ENCODE data around the gene TMEM217.

Gene TMEM217

DNA sequence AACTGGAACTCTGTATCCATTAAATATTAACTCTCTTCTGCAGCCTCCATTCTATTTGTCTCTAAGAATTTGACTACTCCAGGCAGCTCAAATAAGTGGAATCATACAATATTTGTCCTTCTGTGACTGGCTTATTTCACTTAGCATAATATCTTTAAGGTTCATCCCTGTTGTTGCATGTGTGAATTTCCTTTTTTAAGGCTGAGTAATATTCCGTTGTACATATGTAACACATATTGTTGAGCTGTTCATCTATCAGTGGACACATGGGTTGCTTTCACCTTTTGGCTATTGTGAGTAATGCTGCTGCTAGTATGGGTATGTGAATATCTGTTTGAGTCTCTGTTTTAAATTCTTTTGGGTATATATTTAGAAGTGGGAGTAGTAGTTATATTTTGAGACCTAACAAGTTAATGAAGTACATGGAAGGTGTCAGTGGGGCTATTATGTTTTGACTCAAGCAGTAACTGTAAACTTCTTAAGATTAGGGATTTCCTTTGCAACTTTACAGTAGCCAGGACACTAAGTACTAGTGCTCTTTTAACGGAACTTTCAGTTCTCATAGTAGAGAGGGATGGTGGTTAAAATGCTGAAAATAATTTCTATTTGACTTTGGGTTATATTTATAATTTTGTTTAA, 29.7 kb upstream of the TMEM217 start:
- peaks cover 16% of the 10 kb centered on the region for H3K4me1 Mint-ChIP-seq
- ATAC-seq, result no peak
- peaks cover 85% of the 10 kb centered on the region for H3K36me3 Mint-ChIP-seq
- no peaks in the 10 kb centered on the region for H3K9me3 Mint-ChIP-seq
- H3K27ac Mint-ChIP-seq, result no peak overlapping the region
- H3K4me3 Mint-ChIP-seq, result no peak overlapping the region
- DNase-seq (ENCODE audit: low spot score in 2 of 2), result no peak

DNA sequence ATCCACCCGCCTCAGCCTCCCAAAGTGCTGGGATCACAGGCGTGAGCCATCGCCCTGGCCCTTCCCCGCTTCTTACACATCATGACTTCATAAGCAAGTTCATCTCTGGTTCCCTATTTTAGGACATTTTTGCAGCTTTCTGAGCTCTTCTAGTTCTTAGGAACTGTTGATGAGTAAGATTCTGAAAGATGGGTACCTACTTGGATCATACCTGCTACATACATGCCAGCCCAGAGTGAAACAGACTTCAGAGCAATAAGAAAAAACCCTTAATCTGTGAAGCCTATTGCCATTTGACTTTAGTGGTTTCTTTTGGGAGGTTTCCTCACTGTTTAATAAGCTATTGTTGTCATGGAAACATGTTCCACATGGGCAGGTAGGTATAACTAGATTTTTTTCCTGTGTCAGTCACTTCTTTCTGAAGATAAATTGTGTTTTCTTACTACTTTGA, 27.9 kb upstream of the TMEM217 start:
- no peak overlapping the region for H3K27ac Mint-ChIP-seq
- H3K4me3 Mint-ChIP-seq, result no peak overlapping the region
- DNase-seq (ENCODE audit: low spot score in 2 of 2) (no peak), ATAC-seq (peak; percentile 54)
- peaks cover 16% of the 10 kb centered on the region for H3K4me1 Mint-ChIP-seq
- peaks cover 77% of the 10 kb centered on the region for H3K36me3 Mint-ChIP-seq
- no peaks in the 10 kb centered on the region for H3K9me3 Mint-ChIP-seq

DNA sequence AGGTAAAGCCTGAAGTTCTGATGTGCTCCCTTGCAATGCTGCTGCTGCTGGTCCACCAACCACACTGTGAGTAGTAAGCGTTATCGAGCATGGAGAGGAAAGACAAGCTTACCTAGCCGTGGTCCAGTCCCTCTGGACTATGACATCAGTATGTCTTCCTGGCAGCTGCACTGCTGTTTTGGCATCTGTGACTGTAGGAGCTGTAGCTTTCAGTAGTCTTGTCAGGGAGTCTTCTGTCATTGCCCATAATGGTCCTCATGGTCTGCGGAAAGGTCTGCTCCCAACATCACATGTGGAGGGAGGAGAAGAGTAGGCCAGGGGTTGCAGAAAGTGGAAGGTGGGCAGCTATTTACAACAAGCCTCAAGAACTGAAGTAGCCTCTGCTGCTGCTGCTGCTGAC, 26.8 kb upstream of the TMEM217 start:
- Mint-ChIP-seq H3K27ac (no peak overlapping the region), H3K36me3 (peaks cover 66% of the 10 kb centered on the region), H3K4me3 (no peak overlapping the region), H3K9me3 (no peaks in the 10 kb centered on the region), H3K4me1 (peaks cover 9% of the 10 kb centered on the region)
- DNase-seq (ENCODE audit: low spot score in 2 of 2) (no peak), ATAC-seq (no peak)

DNA sequence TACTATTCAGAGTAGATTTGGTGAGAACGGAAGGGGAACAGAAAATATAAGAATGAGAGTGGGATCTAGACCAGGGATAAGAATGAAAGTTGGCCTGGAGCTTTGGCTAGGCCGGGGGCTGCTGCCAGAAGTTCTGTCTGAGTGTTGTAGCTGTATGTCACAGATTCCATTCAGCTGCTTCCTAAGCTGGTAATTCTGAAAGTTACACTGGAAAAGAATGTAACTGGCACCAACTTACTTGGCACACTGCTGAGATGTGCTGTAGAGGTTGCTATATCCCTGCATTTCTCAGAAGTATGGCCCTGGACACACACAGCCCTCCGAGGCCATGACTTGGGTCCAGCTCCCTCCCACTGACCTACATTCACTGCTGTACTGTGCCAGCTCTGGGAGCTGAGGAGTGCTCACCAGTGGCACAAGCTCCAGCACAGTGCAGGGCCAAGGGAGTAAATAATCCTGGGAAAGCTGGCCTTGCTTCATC, 25.8 kb upstream of the TMEM217 start:
- Mint-ChIP-seq H3K36me3 (peaks cover 63% of the 10 kb centered on the region), H3K4me1 (no peaks in the 10 kb centered on the region), H3K4me3 (no peak overlapping the region), H3K9me3 (no peaks in the 10 kb centered on the region), H3K27ac (no peak overlapping the region)
- no peak for ATAC-seq
- no peak for DNase-seq (ENCODE audit: low spot score in 2 of 2)

DNA sequence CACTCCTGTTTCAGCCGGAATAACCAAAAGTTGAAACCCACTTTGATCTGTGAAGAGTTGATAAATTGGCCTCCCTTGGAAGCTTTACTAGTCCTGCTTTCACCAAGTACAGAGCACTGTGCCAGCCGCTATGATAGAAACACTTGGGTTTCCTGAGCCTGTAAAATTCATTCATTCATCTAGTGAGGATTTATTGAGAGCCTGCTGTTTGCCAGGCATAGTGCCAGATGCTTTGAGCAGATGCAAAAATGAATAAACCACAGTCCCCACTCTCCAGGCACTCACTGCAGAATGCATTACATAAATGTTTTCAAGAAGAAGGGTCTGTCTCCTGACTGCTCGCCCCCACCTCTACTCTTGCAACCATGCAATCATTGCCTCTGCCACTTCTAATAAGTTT, 25.3 kb upstream of the TMEM217 start:
- Mint-ChIP-seq H3K9me3 (no peaks in the 10 kb centered on the region), H3K4me3 (no peak overlapping the region), H3K4me1 (no peaks in the 10 kb centered on the region), H3K36me3 (peaks cover 63% of the 10 kb centered on the region), H3K27ac (no peak overlapping the region)
- DNase-seq (ENCODE audit: low spot score in 2 of 2) (no peak), ATAC-seq (no peak)

DNA sequence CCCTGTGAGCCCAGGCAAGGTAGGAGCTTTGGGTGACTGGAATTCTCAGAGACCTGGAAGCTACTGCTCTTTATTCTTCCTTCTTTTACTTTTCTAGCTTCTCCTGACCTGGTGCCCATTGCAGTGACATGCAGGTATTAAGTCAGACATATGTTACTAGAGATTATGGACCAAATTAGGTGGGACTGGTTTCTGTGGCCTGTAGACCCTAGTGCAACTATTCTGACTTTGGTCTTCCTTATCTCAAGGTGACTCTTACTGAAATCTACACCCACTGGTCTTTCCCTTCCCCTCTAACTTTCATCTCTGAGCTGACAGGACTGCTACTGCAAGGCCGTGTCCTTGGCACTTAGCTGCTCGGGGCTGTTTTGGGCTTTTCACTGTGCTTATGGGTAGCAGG, 24.4 kb upstream of the TMEM217 start:
- ATAC-seq, result no peak
- H3K27ac Mint-ChIP-seq, result peak overlapping the region; percentile 1

DNA sequence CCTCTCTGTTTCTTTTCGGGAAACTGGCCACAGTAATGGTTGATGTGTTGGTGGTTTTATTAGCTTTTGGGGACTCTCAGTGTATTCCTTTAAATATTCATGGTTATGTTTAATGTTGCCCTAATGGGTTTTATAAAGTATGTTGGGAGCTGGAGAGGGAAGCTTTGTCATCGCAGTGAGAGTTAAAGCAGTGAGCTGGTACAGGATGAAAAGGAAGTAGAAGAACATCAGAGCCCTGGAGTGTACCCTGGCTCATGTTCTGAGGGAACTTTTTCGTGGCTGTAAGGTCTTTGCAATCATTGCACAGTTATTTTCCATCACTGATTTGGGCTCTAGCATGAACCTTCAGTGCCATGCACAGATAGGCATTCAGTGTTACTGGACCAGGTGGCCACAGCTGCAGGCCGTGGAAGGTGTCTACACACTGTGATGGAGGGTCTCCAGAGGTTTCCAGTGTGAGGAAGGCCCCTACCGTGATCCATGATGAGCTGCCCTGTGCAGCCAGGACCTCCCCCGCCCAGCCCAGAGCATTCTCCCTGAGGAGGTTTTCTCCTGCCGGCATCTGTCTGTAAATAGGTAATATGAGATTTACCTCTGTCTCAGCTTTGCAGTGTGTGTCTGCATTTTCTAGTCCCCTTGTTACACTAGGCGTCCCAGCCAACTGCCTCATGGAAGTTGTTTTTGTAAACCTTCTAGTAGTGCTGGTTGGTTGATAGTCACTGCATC, 22.4 kb upstream of the TMEM217 start:
- Mint-ChIP-seq H3K36me3 (peaks cover 36% of the 10 kb centered on the region), H3K4me1 (peaks cover 17% of the 10 kb centered on the region), H3K27ac (no peak overlapping the region)

More for the DNA sequence above, 24.4 kb upstream of the TMEM217 start:
- Mint-ChIP-seq H3K9me3 (no peaks in the 10 kb centered on the region), H3K36me3 (peaks cover 56% of the 10 kb centered on the region), H3K4me3 (no peak overlapping the region), H3K4me1 (no peaks in the 10 kb centered on the region)
- DNase-seq (ENCODE audit: low spot score in 2 of 2), result no peak

DNA sequence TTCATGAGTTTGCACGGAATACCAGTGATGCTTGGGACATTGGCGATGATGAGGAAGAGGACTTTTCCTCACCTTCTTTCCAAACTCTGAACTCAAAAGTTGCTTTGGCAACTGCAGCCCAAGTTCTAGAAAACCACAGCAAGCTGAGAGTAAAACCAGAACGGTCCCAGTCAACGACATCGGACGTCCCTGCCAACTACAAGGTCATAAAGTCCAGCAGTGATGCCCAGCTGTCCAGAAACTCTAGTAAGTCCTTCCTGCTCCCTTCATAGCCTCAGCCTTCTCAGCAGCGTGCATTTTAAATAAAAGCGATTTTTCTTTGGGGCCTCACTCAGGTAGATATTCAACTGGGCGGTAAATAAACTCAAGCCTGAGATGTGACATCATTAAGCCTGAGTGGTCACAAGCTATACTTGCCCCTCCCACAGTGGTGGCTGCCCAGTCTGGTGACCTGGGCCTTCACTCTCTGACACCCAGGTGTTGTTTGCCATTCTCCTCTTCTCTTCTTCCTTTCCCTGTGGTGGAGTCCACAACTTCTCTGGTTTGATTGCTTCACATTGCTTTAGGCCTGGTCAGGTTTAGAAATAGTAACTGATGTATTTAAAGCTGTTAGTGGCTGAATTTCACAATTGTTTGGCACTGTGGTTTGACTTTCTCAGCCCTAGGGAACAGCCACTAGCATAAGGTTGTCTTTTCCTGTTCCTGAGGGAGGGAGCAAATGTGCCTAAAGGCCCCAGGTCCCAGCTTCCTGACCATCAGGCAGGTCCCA, 21.6 kb upstream of the TMEM217 start:
- no peak overlapping the region for H3K27ac Mint-ChIP-seq
- peaks cover 28% of the 10 kb centered on the region for H3K36me3 Mint-ChIP-seq
- peaks cover 22% of the 10 kb centered on the region for H3K4me1 Mint-ChIP-seq
- DNase-seq (ENCODE audit: low spot score in 2 of 2) (no peak), ATAC-seq (no peak)
- no peak overlapping the region for H3K4me3 Mint-ChIP-seq
- no peaks in the 10 kb centered on the region for H3K9me3 Mint-ChIP-seq

More for the DNA sequence above, 22.4 kb upstream of the TMEM217 start:
- ATAC-seq (no peak), DNase-seq (ENCODE audit: low spot score in 2 of 2) (no peak)
- H3K4me3 Mint-ChIP-seq, result no peak overlapping the region
- H3K9me3 Mint-ChIP-seq, result no peaks in the 10 kb centered on the region

DNA sequence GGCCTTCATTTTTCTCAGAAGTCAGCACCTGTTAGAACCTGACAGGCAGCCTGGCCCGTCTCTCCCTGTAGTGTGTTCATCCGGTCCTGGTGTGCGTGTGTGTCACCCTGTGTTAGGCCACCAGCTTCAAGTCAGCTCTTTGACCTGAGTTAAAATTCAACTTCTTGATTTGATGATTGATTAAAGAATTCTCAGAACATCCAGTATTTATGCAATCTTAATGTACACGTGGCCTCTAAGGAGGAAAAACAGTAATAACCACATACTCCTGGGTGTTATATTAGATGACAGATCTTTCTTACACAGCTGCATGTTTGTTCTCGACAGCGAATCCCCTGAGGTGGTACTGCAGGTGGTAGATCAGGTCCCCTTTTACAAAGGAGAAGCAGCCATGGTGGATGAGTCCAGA, 19.1 kb upstream of the TMEM217 start:
- no peak for ATAC-seq
- no peak for DNase-seq (ENCODE audit: low spot score in 2 of 2)
- H3K4me3 Mint-ChIP-seq, result no peak overlapping the region
- no peaks in the 10 kb centered on the region for H3K9me3 Mint-ChIP-seq
- H3K4me1 Mint-ChIP-seq, result peaks cover 41% of the 10 kb centered on the region
- H3K36me3 Mint-ChIP-seq, result peaks cover 3% of the 10 kb centered on the region
- peak overlapping the region; percentile 30 for H3K27ac Mint-ChIP-seq

DNA sequence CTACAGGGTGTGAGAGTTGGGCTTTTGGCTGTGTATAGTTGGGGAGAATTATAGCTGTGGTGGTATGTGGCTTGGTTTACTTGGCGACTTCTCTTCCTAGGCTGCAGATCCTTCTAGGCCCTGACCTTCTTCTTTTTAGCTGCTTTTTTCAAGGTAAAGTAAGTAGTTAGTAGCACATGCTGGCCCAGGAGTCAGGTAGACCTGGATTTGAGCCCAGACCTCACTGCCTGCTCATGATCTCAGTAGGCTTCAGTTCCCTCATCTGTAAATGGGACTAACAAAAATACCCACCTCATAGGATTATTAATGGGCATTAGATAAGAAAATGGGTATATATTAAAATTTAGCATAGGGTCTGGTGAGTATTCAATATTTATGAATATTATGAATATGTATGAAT, 17.4 kb upstream of the TMEM217 start:
- no peak for ATAC-seq
- Mint-ChIP-seq H3K36me3 (peaks cover 10% of the 10 kb centered on the region), H3K27ac (no peak overlapping the region)

DNA sequence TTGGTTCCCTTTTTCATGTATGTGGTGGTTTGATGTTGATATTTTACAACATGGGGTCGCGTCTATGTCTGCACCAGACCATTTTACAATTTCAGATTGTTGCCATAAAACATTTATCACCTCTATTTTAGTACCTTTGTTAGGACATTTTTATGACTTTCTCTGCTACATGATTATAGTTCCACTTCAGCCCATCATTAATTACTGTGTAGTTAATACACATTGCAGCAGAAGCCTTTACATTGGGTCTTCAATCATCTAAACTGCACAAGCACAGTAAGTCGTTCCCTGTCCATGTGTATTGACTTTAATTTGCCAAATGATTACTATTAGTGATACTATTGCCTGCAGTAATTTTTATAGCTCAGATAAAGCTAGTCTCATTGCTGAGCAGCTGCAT, 15.7 kb upstream of the TMEM217 start:
- no peak for ATAC-seq
- peaks cover 50% of the 10 kb centered on the region for H3K4me1 Mint-ChIP-seq
- H3K36me3 Mint-ChIP-seq, result peaks cover 21% of the 10 kb centered on the region
- no peak overlapping the region for H3K27ac Mint-ChIP-seq
- DNase-seq (ENCODE audit: low spot score in 2 of 2), result no peak
- H3K4me3 Mint-ChIP-seq, result peak overlapping the region; percentile 57
- no peaks in the 10 kb centered on the region for H3K9me3 Mint-ChIP-seq

More for the DNA sequence above, 17.4 kb upstream of the TMEM217 start:
- Mint-ChIP-seq H3K4me1 (peaks cover 50% of the 10 kb centered on the region), H3K4me3 (no peak overlapping the region), H3K9me3 (no peaks in the 10 kb centered on the region)
- no peak for DNase-seq (ENCODE audit: low spot score in 2 of 2)

DNA sequence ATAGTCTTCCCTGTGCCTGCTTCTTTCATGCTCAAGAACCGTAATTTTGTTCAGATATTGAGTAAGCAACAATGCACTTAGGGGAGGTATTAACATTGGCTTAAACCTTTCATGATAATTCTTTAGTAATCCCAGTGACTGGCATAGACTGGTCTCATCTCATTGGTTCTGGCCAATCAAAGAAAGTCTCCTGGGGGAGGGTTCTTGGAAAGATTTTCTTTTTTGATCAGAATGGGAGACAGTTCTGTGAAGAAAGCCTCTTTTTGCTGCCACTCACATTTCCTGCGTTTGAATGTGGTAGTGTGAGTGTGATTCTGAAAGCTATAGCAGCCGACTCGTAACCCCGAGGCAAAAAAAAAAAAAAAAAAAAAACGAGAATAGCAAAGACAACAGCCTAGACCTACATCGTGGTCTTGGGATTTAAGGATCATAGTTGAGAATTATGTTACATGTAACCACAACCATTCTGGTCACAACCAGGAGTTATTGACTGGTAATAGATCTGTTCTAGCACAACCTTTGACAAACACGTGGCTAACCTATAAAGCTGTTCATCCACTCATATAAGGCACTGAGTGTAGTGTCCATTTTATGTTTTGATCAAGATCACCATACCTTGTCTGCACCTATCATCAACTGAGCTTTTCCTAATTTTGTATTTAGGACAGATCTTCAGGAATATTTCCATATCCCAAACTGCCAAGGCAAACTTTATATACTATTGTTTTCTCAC, 15.1 kb upstream of the TMEM217 start:
- DNase-seq (ENCODE audit: low spot score in 2 of 2) (peak in 1 of 2 donors; percentile 59), ATAC-seq (peak; percentile 88)
- Mint-ChIP-seq H3K4me1 (peaks cover 54% of the 10 kb centered on the region), H3K27ac (peak overlapping the region; percentile 81), H3K4me3 (peak overlapping the region; percentile 57), H3K36me3 (peaks cover 21% of the 10 kb centered on the region), H3K9me3 (no peaks in the 10 kb centered on the region)

DNA sequence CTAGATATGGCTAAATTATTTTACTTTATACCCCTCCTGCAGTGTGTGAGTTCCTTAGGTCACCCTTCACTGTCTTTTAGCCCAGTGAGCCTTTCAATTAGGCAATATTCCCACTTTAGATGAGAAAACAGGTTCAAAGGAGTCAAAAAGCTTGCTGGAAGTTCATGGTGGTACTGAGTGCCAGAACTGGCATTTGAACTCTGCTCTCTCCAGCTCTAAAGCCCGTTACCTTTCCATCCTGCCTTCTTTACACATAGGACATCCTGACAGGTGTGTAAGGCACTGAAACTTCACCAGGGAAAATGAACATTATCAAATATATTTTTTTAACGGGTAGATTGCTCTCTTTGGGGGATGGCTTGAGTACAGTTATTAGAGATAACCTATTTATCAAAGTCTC, 11.2 kb upstream of the TMEM217 start:
- Mint-ChIP-seq H3K36me3 (peaks cover 21% of the 10 kb centered on the region), H3K4me3 (no peak overlapping the region), H3K4me1 (peaks cover 47% of the 10 kb centered on the region), H3K27ac (no peak overlapping the region), H3K9me3 (no peaks in the 10 kb centered on the region)
- ATAC-seq (no peak), DNase-seq (ENCODE audit: low spot score in 2 of 2) (no peak)

DNA sequence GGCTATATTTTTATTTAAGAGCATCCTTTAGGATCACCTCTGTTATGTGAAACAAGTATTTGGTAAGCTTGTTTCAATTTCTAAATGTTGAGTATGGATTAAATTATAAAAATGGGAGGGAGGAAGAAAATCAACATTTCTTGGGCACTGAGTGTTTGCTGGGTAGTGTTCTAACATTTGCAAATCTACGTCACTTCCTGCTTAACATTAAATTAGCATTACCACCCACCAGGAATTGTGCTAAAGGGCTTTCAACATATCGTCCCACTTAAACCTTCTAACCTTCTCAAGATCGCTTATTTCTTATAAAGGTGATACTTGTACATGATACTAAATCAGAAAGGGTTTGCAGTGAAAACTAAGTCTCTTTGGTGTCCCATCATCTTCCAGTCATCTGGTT, 7.9 kb upstream of the TMEM217 start:
- Mint-ChIP-seq H3K36me3 (peaks cover 24% of the 10 kb centered on the region), H3K4me1 (peaks cover 42% of the 10 kb centered on the region), H3K27ac (no peak overlapping the region), H3K4me3 (no peak overlapping the region), H3K9me3 (no peaks in the 10 kb centered on the region)
- ATAC-seq (no peak), DNase-seq (ENCODE audit: low spot score in 2 of 2) (no peak)

DNA sequence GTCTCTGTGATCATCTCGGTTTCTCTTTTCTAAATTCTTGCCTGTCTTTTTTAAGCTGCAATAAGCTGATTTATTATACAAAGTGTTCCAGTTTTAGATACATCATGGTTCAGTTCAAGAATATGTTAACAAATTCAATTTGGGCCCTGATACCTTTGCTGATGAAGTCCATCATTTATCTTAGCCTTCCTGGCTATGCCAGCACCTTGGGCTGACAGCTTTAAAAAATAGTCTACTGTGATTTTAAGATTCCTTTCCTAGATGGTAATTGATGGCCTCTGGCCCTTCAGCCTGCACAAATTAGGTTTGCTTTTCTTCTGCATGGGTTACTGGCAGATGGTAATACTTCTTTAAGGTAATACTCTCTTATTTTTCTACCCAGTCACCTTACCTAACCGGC, 7.1 kb upstream of the TMEM217 start:
- no peak for DNase-seq (ENCODE audit: low spot score in 2 of 2)
- Mint-ChIP-seq H3K4me3 (no peak overlapping the region), H3K4me1 (peaks cover 46% of the 10 kb centered on the region), H3K27ac (no peak overlapping the region), H3K36me3 (peaks cover 16% of the 10 kb centered on the region), H3K9me3 (no peaks in the 10 kb centered on the region)
- ATAC-seq, result no peak
